Measurements from ENCODE around the gene CEP112. TPM values are rescaled to one million over a fixed set of nuclear protein-coding genes. Genes with fewer than 3 reads are reported as not detected.

CEP112 gene
- total and polyA plus RNA-seq, 7 donors = 4.5 to 19.4 (median 9.7) TPM

DNA sequence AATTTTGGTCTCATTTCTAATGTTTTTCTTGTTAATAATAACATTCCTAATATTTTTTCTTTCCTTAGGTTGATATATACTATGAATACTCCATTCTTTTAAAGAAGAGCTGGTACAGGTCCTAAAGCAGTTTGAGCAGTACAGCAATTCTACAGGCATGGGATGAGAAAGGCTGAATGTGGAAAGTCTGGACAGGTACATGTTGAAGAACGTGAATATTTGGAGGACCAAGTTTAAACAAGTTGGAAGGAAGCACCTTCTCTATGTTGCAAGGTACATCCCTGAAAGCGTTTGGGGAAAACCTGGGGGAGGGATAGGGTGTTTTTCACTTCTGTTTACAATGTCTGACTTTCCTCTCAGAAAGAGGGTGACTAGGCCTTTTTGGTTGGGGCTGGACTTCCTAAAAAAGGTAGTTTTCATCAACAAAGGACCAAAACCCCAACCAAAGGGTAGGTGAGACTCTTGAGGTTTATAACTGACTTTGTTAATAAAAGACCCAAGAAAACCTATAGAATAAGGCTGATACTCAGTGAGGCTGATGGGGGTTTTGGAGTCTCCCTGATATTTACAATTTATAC, 534.6 kb downstream of the CEP112 start:
- no peak for ATAC-seq

DNA sequence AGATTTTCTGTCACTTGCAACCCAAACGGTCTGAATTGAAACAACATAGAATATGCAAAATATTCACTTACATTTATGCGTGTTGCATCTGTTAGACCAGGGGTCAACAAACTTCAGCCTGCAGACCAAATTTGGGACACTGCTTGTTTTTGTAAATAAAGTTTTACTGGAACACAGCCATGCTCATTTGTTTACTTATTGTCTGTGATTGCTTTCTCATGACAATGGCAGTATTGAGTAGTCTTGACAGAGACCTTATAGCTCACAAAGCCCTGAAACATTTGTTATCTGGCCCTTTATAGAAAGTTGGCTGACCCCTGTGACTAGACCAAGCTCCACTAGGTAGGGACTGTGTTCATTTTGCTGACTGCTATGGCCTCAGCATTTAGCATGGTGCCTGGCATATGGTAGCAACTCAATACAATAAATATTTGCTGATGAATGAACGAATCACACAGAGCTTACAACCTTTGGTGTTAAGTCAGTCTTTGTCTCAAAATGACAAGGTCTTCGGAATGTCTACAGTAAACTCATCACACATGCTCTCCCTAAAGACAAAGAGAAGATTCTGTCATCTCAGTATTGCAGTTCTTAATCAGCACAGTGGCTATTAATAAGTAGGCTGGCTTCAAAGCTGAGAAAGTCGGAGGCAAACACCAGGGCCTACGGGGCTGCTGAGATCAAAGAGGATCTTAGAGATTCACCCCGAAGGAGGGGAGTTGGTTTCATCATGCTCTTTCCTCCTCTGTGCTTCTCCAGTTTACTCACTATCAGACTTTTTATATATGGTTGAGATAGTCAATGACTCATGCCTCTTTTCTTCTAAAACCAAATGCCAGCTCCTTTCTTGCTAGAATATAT, 535.3 kb downstream of the CEP112 start:
- DNase-seq (no peak), ATAC-seq (no peak)
- Histone ChIP-seq H3K27ac (no peak overlapping the region), H3K4me3 (no peak overlapping the region), H3K9me3 (no peaks in the 10 kb centered on the region), H3K36me3 (ENCODE audit: insufficient read depth in 1 of 2, low read depth in 1 of 2) (no peaks in the 10 kb centered on the region), H3K4me1 (no peaks in the 10 kb centered on the region), H3K27me3 (ENCODE audit: insufficient read depth in 3 of 3, low read length in 2 of 3) (no peaks in the 10 kb centered on the region)
- TF ChIP-seq CTCF (IDR thresholded peaks at IDR 0.05) = no peak
- intact Hi-C loops (cut with DNase I) = no loop called here
- WGBS, 3 donors = 66 to 77% (median 74%) methylated on average over 7 of the region's 7 CpGs

More for the DNA sequence above, 534.6 kb downstream of the CEP112 start:
- intact Hi-C loops (cut with DNase I) = no loop called here
- DNase-seq = no peak
- Histone ChIP-seq H3K4me1 (no peaks in the 10 kb centered on the region), H3K9me3 (no peaks in the 10 kb centered on the region), H3K27ac (no peak overlapping the region), H3K27me3 (ENCODE audit: insufficient read depth in 3 of 3, low read length in 2 of 3) (no peaks in the 10 kb centered on the region), H3K36me3 (ENCODE audit: insufficient read depth in 1 of 2, low read depth in 1 of 2) (no peaks in the 10 kb centered on the region), H3K4me3 (no peak overlapping the region)
- TF ChIP-seq CTCF (IDR thresholded peaks at IDR 0.05) = no peak
- 96 to 100% (median 98%) methylated on average over 2 of the region's 2 CpGs for WGBS, 3 donors

- Histone ChIP-seq H3K36me3 (ENCODE audit: insufficient read depth in 1 of 2, low read depth in 1 of 2) (no peaks in the 10 kb centered on the region), H3K9me3 (no peaks in the 10 kb centered on the region), H3K27me3 (ENCODE audit: insufficient read depth in 3 of 3, low read length in 2 of 3) (no peaks in the 10 kb centered on the region), H3K4me3 (no peak overlapping the region), H3K4me1 (no peaks in the 10 kb centered on the region), H3K27ac (no peak overlapping the region)
- DNase-seq (no peak), ATAC-seq (no peak)
- WGBS, 3 donors = 92 to 99% (median 98%) methylated on average over 3 of the region's 3 CpGs
- TF ChIP-seq CTCF (IDR thresholded peaks at IDR 0.05) = no peak
- intact Hi-C loops (cut with DNase I) = no loop called here
Observed at GRCh38 chr17:65655706-65656105, 536.2 kb downstream of the CEP112 start.

DNA sequence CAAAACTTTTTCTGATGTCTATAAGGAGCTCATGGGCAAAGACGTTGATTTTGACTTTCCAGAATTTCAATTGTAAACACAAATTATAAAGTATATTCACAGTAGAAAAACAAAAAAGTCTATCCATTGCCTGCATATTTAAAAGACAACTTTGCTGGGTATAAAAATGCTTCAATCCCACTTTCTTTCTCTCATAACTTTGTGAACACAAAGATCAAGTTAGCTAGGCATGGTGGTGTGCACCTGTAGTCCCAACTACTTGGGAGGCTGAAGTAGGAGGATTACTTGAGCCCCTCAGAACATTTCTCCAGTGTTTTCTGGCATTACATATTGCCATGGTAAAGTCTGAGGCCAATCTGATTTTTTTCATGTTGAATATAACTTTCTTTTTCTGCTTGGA, 547.4 kb downstream of the CEP112 start:
- Histone ChIP-seq H3K4me3 (no peak overlapping the region), H3K4me1 (no peaks in the 10 kb centered on the region), H3K27me3 (ENCODE audit: insufficient read depth in 3 of 3, low read length in 2 of 3) (peaks cover 0 to 3% (median 0%) of the 10 kb centered on the region in 3 donors), H3K36me3 (ENCODE audit: insufficient read depth in 1 of 2, low read depth in 1 of 2) (no peaks in the 10 kb centered on the region), H3K9me3 (peaks cover 15% of the 10 kb centered on the region), H3K27ac (no peak overlapping the region)
- ATAC-seq (no peak), DNase-seq (no peak)
- intact Hi-C loops (cut with DNase I) = no loop called here
- WGBS, 3 donors = 97 to 100% (median 100%) methylated on average over 1 of the region's 1 CpG
- no peak for TF ChIP-seq CTCF (IDR thresholded peaks at IDR 0.05)
